Mammary epithelial cell (primary cell): ENCODE measurements around the gene FER.

Source experiments
- EZH2 ChIP-seq: IDR thresholded peaks from 2 replicates; pipeline ENCODE4 v1.6.1; 2012; ENCODE audit warnings: low read length, inconsistent platforms, borderline replicate concordance
- TF ChIP-seq, protein P1 (sequence below), 2 donors: IDR thresholded peaks in 1 of 2; conservative IDR thresholded peaks in 1 of 2; 2 replicates each; pipeline ENCODE4 v1.5.1; 2011 to 2012; ENCODE audit warnings: inconsistent platforms in 2 of 2, low read length in 2 of 2, mild to moderate bottlenecking in 2 of 2, control low read depth in 1 of 2, low read depth in 1 of 2; ENCODE audit not compliant: insufficient read depth in 1 of 2; ENCODE audit errors: extremely low read depth in 1 of 2

GRCh38 chr5:108966910-108967309 is 219.2 kb downstream of the FER start:
- TF ChIP-seq, protein P1, sequence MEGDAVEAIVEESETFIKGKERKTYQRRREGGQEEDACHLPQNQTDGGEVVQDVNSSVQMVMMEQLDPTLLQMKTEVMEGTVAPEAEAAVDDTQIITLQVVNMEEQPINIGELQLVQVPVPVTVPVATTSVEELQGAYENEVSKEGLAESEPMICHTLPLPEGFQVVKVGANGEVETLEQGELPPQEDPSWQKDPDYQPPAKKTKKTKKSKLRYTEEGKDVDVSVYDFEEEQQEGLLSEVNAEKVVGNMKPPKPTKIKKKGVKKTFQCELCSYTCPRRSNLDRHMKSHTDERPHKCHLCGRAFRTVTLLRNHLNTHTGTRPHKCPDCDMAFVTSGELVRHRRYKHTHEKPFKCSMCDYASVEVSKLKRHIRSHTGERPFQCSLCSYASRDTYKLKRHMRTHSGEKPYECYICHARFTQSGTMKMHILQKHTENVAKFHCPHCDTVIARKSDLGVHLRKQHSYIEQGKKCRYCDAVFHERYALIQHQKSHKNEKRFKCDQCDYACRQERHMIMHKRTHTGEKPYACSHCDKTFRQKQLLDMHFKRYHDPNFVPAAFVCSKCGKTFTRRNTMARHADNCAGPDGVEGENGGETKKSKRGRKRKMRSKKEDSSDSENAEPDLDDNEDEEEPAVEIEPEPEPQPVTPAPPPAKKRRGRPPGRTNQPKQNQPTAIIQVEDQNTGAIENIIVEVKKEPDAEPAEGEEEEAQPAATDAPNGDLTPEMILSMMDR (conservative IDR thresholded peaks at IDR 0.05 in 1 of 2, IDR thresholded peaks at IDR 0.05 in 1 of 2; ENCODE audit: extremely low read depth in 1 of 2, insufficient read depth in 1 of 2, low read depth in 1 of 2, low read length in 2 of 2): no peak
- no peak for TF ChIP-seq EZH2
